PC-9 (cell line): ENCODE data around the gene GBA3. TPM values are rescaled to one million over a fixed set of nuclear protein-coding genes. Genes with fewer than 3 reads are reported as not detected.

Experiments used
- BruUV-seq: library from RNA; stranded (reverse); fragments of 400-500 nt; replicated peaks from 2 replicates; lab custom pipeline; 2021; lab: Mats Ljungman, UMichigan
- CTCF ChIA-PET: fragments of 300-600 bp; sonication (Branson Sonifier 250); formaldehyde crosslinking; loops from one replicate; lab custom pipeline; 2022; ENCODE audit warnings: antibody characterized with exemption; lab: Charles Lee
- POLR2A ChIA-PET: fragments of 300-600 bp; sonication (Branson Sonifier 250); formaldehyde crosslinking; loops from one replicate; lab custom pipeline; 2022; ENCODE audit warnings: antibody characterized with exemption; ENCODE audit not compliant: unreplicated experiment; lab: Charles Lee
- DNase-seq, 2 experiments: peaks; one replicate each; pipeline versions ENCODE4 v3.0.0 to v3.0.0-alpha.2; 2015 to 2022; ENCODE audit warnings: mixed read lengths in 1 of 2
- H2AFZ ChIP-seq: fragments of 200-600 bp; sonication (generic); 2 replicates; pipeline ENCODE4 v1.8.1; 2017; ENCODE audit warnings: antibody characterized with exemption
- H3F3A ChIP-seq: fragments of 200-600 bp; sonication (generic); 2 replicates; pipeline ENCODE4 v1.8.1; 2017; ENCODE audit warnings: antibody characterized with exemption, mild to moderate bottlenecking, low read depth; ENCODE audit not compliant: insufficient read depth
- H3K27ac ChIP-seq: fragments of 200-600 bp; sonication (generic); 2 replicates; pipeline ENCODE4 v1.6.1; 2016; ENCODE audit warnings: mixed run types
- H3K27me3 ChIP-seq: fragments of 200-600 bp; sonication (generic); 2 replicates; pipeline ENCODE4 v1.6.1; 2016; ENCODE audit warnings: low read depth, mixed run types; ENCODE audit not compliant: insufficient read depth
- H3K36me3 ChIP-seq: fragments of 200-600 bp; sonication (generic); 2 replicates; pipeline ENCODE4 v1.6.1; 2016; ENCODE audit warnings: low read depth, mixed run types
- H3K4me1 ChIP-seq: fragments of 200-600 bp; sonication (generic); replicated peaks from 2 replicates; pipeline ENCODE4 v1.6.1; 2016; ENCODE audit warnings: mixed run types; ENCODE audit not compliant: insufficient read depth
- H3K4me2 ChIP-seq: fragments of 200-600 bp; sonication (generic); 2 replicates; pipeline ENCODE4 v1.6.1; 2017; ENCODE audit warnings: mixed run types
- H3K4me3 ChIP-seq: fragments of 200-600 bp; sonication (generic); 2 replicates; pipeline ENCODE4 v1.6.1; 2016; ENCODE audit warnings: mixed run types
- H3K79me2 ChIP-seq: fragments of 200-600 bp; sonication (generic); 2 replicates; pipeline ENCODE4 v1.6.1; 2017; ENCODE audit warnings: low read depth, mixed run types
- H3K9me2 ChIP-seq: fragments of 200-600 bp; sonication (generic); 2 replicates; pipeline ENCODE4 v1.8.1; 2017; ENCODE audit warnings: mild to moderate bottlenecking; ENCODE audit not compliant: insufficient read depth
- H3K9me3 ChIP-seq: fragments of 200-600 bp; sonication (generic); 2 replicates; pipeline ENCODE4 v1.8.1; 2016; ENCODE audit warnings: low read depth; ENCODE audit not compliant: insufficient read depth
- H4K20me1 ChIP-seq: fragments of 200-600 bp; sonication (generic); 2 replicates; pipeline ENCODE4 v1.8.1; 2017; ENCODE audit not compliant: insufficient read depth
- CTCF ChIP-seq: fragments of 200-600 bp; sonication (generic); conservative IDR thresholded peaks from 2 replicates; pipeline ENCODE4 v1.6.1; 2017; ENCODE audit warnings: mixed run types, antibody characterized with exemption, mild to moderate bottlenecking, moderate library complexity
- EZH2 ChIP-seq: fragments of 200-600 bp; sonication (generic); IDR thresholded peaks from 2 replicates; pipeline ENCODE4 v1.8.0; 2017; ENCODE audit warnings: antibody characterized with exemption, low read depth
- intact Hi-C: fragments of 100-400 bp; cut with micrococcal nuclease; formaldehyde crosslinking; loops from one replicate; pipeline ENCODE4 v1.10.0; 2022; ENCODE audit not compliant: unreplicated experiment
- total RNA-seq: library from RNA; stranded (reverse); gene quantifications from 2 replicates; pipeline ENCODE4 v1.2.3, GENCODE V29; 2021

GBA3 gene
- total RNA-seq, 1 experiment from 2014 or later: not detected

GRCh38 chr4:22739968-22740367 lies 47.2 kb downstream of the GBA3 start:
- no peaks in the 10 kb centered on the region for H3F3A ChIP-seq
- H3K4me2 ChIP-seq: no peak overlapping the region
- BruUV-seq: no TSS peak
- H3K27ac ChIP-seq: no peak overlapping the region
- no peaks in the 10 kb centered on the region for H3K27me3 ChIP-seq
- H3K4me1 ChIP-seq: no peaks in the 10 kb centered on the region
- DNase-seq: no peak
- ChIA-PET POLR2A (no interaction called here), CTCF (no interaction called here)
- intact Hi-C loops: no loop called here
- H3K4me3 ChIP-seq: no peak overlapping the region
- H3K9me3 ChIP-seq: no peaks in the 10 kb centered on the region
- no peak overlapping the region for H2AFZ ChIP-seq
- no peaks in the 10 kb centered on the region for H3K36me3 ChIP-seq
- no peaks in the 10 kb centered on the region for H3K79me2 ChIP-seq
- no peak for TF ChIP-seq EZH2
- no peak for TF ChIP-seq CTCF
- H4K20me1 ChIP-seq: no peaks in the 10 kb centered on the region
- no peaks in the 10 kb centered on the region for H3K9me2 ChIP-seq

- Histone ChIP-seq H3K36me3 (no peaks in the 10 kb centered on the region), H4K20me1 (no peaks in the 10 kb centered on the region), H3K4me1 (no peaks in the 10 kb centered on the region), H3F3A (no peaks in the 10 kb centered on the region), H3K4me3 (no peak overlapping the region), H3K9me2 (no peaks in the 10 kb centered on the region), H3K4me2 (no peak overlapping the region), H2AFZ (no peak overlapping the region), H3K27ac (no peak overlapping the region), H3K79me2 (no peaks in the 10 kb centered on the region), H3K9me3 (no peaks in the 10 kb centered on the region), H3K27me3 (no peaks in the 10 kb centered on the region)
- ChIA-PET POLR2A (no interaction called here), CTCF (no interaction called here)
- TF ChIP-seq CTCF (no peak), EZH2 (no peak)
- no TSS peak for BruUV-seq
- intact Hi-C loops: no loop called here
- DNase-seq: no peak
Observed at GRCh38 chr4:22741744-22742143, 49.0 kb downstream of the GBA3 start.

GRCh38 chr4:22743290-22743689 lies 50.6 kb downstream of the GBA3 start:
- BruUV-seq: no TSS peak
- no peak overlapping the region for H3K4me3 ChIP-seq

More at GRCh38 chr4:22743290-22743689, 50.6 kb downstream of the GBA3 start:
- no peaks in the 10 kb centered on the region for H3K9me2 ChIP-seq
- no peak overlapping the region for H3K4me2 ChIP-seq
- no peaks in the 10 kb centered on the region for H3K4me1 ChIP-seq
- H3K36me3 ChIP-seq: no peaks in the 10 kb centered on the region
- TF ChIP-seq EZH2: no peak
- TF ChIP-seq CTCF: no peak
- intact Hi-C loops: no loop called here
- no peak overlapping the region for H3K27ac ChIP-seq
- no peaks in the 10 kb centered on the region for H3K27me3 ChIP-seq
- H2AFZ ChIP-seq: no peak overlapping the region
- ChIA-PET CTCF (no interaction called here), POLR2A (no interaction called here)
- no peak for DNase-seq
- no peaks in the 10 kb centered on the region for H3K79me2 ChIP-seq
- H3F3A ChIP-seq: no peaks in the 10 kb centered on the region
- H4K20me1 ChIP-seq: no peaks in the 10 kb centered on the region
- H3K9me3 ChIP-seq: no peaks in the 10 kb centered on the region
